Stimulated activated CD4-positive, alpha-beta T cell treated with anti-CD3 and anti-CD28 coated beads, TNF-alpha, amount 100 ng/mL, for 4 hours (primary cell): ENCODE results near the gene ZC3H12D.
A peak's percentile ranks its signal among the peaks of the same experiment; 100 is the strongest.
"Not testable (repeated sequence)": the region's sequence is repeated elsewhere in the genome, so short reads cannot be mapped to it uniquely, and the experiment has no call there.

ENCODE experiments used
- DNase-seq, 3 experiments: peaks; one replicate each; pipeline ENCODE4 v3.0.0-alpha.2; 2020; ENCODE audit warnings: low read depth in 3 of 3

Gene ZC3H12D

GRCh38 chr6:149484733-149485700 lies at the start of gene ZC3H12D:
Gene ZC3H12D, minus strand, starts transcription at chr6:149485014. Its CDS starts 10,471 bp downstream, at chr6:149474543.
- DNase-seq, result peak in 2 of 3 experiments; percentile 52 to 60

GRCh38 chr6:149529650-149530049 lies 44.8 kb upstream of the ZC3H12D start:
- no peak for DNase-seq

- DNase-seq, result no peak
Measured at GRCh38 chr6:149515494-149515893, 30.7 kb upstream of the ZC3H12D start.

- DNase-seq, result no peak
Measured at GRCh38 chr6:149513915-149514314, 29.1 kb upstream of the ZC3H12D start.

GRCh38 chr6:149510793-149511512 lies 26.1 kb upstream of the ZC3H12D start:
- no peak for DNase-seq

GRCh38 chr6:149508485-149508884 lies 23.7 kb upstream of the ZC3H12D start:
- no peak for DNase-seq

GRCh38 chr6:149503872-149504271 lies 19.1 kb upstream of the ZC3H12D start:
- DNase-seq, result no peak

- no peak for DNase-seq
Measured at GRCh38 chr6:149503276-149503675, 18.5 kb upstream of the ZC3H12D start.

- DNase-seq, result no peak
Measured at GRCh38 chr6:149501768-149502167, 17.0 kb upstream of the ZC3H12D start.

- DNase-seq, result no peak
Measured at GRCh38 chr6:149501201-149501600, 16.4 kb upstream of the ZC3H12D start.

- no peak for DNase-seq
Measured at GRCh38 chr6:149500096-149500495, 15.3 kb upstream of the ZC3H12D start.

- DNase-seq, result no peak
Measured at GRCh38 chr6:149499066-149499465, 14.3 kb upstream of the ZC3H12D start.

GRCh38 chr6:149497365-149497764 lies 12.6 kb upstream of the ZC3H12D start:
- no peak for DNase-seq

- DNase-seq, result not testable (repeated sequence)
Measured at GRCh38 chr6:149496597-149496996, 11.8 kb upstream of the ZC3H12D start.

- not testable (repeated sequence) for DNase-seq
Measured at GRCh38 chr6:149495349-149496016, 10.7 kb upstream of the ZC3H12D start.

- not testable (repeated sequence) for DNase-seq
Measured at GRCh38 chr6:149494810-149495209, 10.0 kb upstream of the ZC3H12D start.

- DNase-seq, result no peak
Measured at GRCh38 chr6:149493761-149494320, 9.0 kb upstream of the ZC3H12D start.

- DNase-seq, result no peak
Measured at GRCh38 chr6:149492798-149493343, 8.1 kb upstream of the ZC3H12D start.

- no peak for DNase-seq
Measured at GRCh38 chr6:149489967-149490366, 5.2 kb upstream of the ZC3H12D start.

GRCh38 chr6:149488815-149489214 lies 4.0 kb upstream of the ZC3H12D start:
- DNase-seq, result peak in 1 of 3 experiments; percentile 27

GRCh38 chr6:149487316-149487715 lies 2.5 kb upstream of the ZC3H12D start:
- DNase-seq, result no peak
